ENCODE measurements around the gene MACROD2.

MACROD2 gene

GRCh38 chr20:15831201-15831600, 1835.9 kb downstream of the MACROD2 start:
- DNase-seq = no peak
- in situ Hi-C loops (cut with HindIII; ENCODE audit: low pct_ligation_motif_present, low pct_unique_long_range_greater_than_20kb, low sequenced_read_pairs) = no loop called here

DNA sequence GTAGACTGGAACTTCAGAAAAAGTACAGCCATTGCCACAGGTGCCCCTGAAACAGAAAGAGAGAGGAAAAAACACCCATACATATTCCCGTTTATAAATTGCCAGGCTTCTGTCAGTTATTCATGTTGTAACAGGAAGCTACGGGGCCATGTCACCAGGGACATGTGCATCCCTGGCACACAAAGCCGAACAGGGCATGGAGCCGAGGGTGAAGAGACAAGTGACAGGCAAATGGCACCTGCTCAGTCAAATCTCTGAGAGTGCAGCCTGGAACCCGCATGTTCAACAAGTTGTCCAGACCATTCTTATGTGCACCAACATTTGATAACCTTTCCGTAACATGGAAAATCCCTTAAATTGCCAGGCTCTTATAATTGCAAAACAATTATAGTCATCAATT, 1837.2 kb downstream of the MACROD2 start:
- DNase-seq = no peak
- in situ Hi-C loops (cut with HindIII; ENCODE audit: low pct_ligation_motif_present, low pct_unique_long_range_greater_than_20kb, low sequenced_read_pairs) = no loop called here

- in situ Hi-C loops (cut with HindIII; ENCODE audit: low pct_ligation_motif_present, low pct_unique_long_range_greater_than_20kb, low sequenced_read_pairs) = no loop called here
- no peak for DNase-seq
Measured at GRCh38 chr20:15834857-15835256, 1839.5 kb downstream of the MACROD2 start.

- in situ Hi-C loops (cut with HindIII; ENCODE audit: low pct_ligation_motif_present, low pct_unique_long_range_greater_than_20kb, low sequenced_read_pairs) = no loop called here
- no peak for DNase-seq
Measured at GRCh38 chr20:15835811-15836210, 1840.5 kb downstream of the MACROD2 start.

DNA sequence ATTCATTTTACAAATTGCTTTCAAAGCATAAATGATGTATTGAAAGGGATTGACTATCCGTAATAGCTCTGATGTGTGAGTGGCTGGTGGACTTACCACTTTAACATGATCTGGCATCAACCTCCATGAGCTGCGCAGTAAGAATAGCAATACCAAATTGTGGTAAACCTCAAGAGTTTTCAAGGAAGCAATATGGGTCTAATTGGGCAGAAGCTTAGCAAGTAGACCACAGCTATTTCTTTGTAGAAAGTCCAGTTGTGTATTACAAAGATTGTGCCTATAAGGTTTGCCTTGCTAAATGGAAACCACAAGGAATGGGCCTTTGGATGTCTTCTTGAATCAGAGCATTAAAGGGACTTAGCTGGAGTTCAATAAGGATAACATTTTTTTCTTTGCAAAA, 1841.3 kb downstream of the MACROD2 start:
- in situ Hi-C loops (cut with HindIII; ENCODE audit: low pct_ligation_motif_present, low pct_unique_long_range_greater_than_20kb, low sequenced_read_pairs) = no loop called here

GRCh38 chr20:15837563-15837962, 1842.2 kb downstream of the MACROD2 start:
- in situ Hi-C loops (cut with HindIII; ENCODE audit: low pct_ligation_motif_present, low pct_unique_long_range_greater_than_20kb, low sequenced_read_pairs) = no loop called here
- DNase-seq = no peak

More for the DNA sequence above, 1841.3 kb downstream of the MACROD2 start:
- DNase-seq = no peak

- in situ Hi-C loops (cut with HindIII; ENCODE audit: low pct_ligation_motif_present, low pct_unique_long_range_greater_than_20kb, low sequenced_read_pairs) = no loop called here
Measured at GRCh38 chr20:15838466-15838865, 1843.2 kb downstream of the MACROD2 start.

DNA sequence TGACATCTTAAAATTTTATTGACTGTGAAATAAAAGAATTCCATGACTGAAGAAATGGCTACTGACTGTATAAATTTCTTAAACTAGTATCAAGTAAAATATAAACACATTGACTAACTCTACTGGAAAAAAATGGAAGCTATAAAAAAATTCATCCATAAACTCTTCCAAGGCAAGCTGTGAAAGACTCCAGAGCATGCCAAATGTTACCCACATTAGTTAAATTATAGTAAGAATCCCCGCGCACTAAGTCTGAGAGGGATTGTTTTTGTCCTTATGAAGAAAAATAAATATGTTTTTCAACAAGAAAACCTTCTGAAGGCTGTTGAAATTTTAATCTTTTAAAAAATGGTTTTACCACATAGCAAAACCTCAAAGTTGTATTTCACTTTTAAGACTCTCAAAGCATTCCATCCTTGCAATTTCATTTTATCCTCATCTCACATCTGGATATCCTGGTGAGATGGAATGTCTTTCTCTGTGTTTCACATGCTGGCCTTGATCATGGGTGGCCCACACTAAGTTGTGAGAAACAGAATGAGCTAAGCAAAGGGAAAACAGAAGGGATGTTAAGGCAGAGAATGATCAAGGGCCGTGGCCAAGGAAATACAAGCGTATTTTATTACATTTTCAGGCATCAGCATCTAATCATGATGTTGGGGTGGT, 1845.5 kb downstream of the MACROD2 start:
- in situ Hi-C loops (cut with HindIII; ENCODE audit: low pct_ligation_motif_present, low pct_unique_long_range_greater_than_20kb, low sequenced_read_pairs) = no loop called here
- DNase-seq = no peak

More at GRCh38 chr20:15838466-15838865, 1843.2 kb downstream of the MACROD2 start:
- no peak for DNase-seq

GRCh38 chr20:15842872-15843271, 1847.6 kb downstream of the MACROD2 start:
- DNase-seq = peak; percentile 1
- in situ Hi-C loops (cut with HindIII; ENCODE audit: low pct_ligation_motif_present, low pct_unique_long_range_greater_than_20kb, low sequenced_read_pairs) = no loop called here

- no peak for DNase-seq
- in situ Hi-C loops (cut with HindIII; ENCODE audit: low pct_ligation_motif_present, low pct_unique_long_range_greater_than_20kb, low sequenced_read_pairs) = no loop called here
Measured at GRCh38 chr20:15843777-15844176, 1848.5 kb downstream of the MACROD2 start.

- in situ Hi-C loops (cut with HindIII; ENCODE audit: low pct_ligation_motif_present, low pct_unique_long_range_greater_than_20kb, low sequenced_read_pairs) = no loop called here
- DNase-seq = no peak
Measured at GRCh38 chr20:15847196-15847784, 1852.0 kb downstream of the MACROD2 start.

DNA sequence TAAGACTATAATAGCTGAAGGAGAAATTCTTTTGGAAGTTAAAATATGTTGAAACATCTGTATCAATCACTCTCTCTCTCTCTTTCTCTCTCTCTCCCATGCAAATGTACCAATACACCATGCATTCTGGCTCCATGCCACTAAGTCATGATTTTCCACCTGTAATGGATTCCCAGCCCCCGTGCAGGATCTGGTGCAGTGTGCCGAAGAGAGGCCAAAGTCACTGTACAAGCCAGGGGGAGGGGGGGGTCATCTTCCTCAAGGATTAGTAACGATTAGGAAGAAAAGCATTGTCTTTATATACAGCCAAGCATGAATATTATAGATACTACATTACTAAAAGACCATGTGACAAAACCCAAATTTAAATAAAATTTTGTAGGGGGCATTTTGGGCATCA, 1852.8 kb downstream of the MACROD2 start:
- in situ Hi-C loops (cut with HindIII; ENCODE audit: low pct_ligation_motif_present, low pct_unique_long_range_greater_than_20kb, low sequenced_read_pairs) = no loop called here
- DNase-seq = no peak

DNA sequence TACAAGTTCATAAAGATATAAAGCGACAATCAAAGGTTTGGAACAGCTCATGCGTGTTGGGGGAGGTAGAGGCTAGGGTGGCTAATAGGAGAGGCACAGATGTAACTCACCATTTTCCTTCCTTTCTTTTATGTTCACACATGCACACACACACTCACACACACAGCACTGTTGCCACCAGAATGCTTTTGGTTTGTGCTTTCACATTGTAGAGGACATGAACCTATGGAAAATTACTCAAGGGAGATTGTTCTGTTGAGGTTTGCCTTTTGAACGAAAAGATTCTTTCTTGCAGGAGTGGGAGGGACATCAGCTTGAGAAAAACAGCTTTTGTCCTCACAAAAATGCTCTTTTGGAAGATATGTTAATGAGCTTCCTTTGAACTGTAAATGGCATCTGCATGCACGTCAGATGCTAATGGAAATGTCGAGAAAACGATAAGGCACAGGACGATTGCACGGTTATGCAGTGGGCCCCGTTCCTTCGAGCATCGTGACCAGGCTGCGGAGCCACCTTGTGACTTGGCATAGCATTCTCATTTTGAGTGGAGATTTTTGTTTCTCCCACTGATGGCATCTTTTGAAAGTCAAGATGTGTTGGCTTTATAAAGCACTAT, 1853.8 kb downstream of the MACROD2 start:
- DNase-seq = no peak
- in situ Hi-C loops (cut with HindIII; ENCODE audit: low pct_ligation_motif_present, low pct_unique_long_range_greater_than_20kb, low sequenced_read_pairs) = no loop called here

DNA sequence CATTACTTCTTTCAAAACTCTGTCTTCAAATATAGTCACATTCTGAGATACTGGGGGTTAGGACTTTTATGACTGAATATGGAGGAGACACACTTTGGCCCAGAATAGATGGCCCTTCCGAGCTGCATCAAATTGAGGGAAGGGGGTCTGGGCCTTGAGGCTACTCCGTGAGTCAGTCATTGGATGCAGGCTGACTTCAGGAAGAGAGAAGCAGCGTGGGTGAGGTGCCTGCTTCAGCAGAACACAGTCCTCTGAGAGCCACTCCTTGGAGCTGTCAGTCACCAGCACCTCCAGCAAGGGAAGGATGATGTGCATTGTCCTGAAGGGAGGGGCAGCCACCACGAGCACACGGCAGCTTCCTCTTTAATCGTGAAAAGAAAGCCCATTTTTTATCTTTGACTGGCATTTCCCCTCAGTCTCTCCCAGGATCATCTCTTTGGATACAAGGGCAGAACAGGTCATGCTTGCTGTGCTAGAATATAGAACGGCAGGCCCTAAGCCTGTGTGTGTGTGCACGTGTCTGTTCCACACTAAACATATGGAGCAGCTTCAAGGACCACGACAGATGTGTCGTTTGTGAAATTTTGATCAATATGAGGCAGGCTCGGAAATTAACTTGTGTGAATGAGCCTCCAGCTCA, 1856.4 kb downstream of the MACROD2 start:
- in situ Hi-C loops (cut with HindIII; ENCODE audit: low pct_ligation_motif_present, low pct_unique_long_range_greater_than_20kb, low sequenced_read_pairs) = no loop called here
- DNase-seq = no peak

DNA sequence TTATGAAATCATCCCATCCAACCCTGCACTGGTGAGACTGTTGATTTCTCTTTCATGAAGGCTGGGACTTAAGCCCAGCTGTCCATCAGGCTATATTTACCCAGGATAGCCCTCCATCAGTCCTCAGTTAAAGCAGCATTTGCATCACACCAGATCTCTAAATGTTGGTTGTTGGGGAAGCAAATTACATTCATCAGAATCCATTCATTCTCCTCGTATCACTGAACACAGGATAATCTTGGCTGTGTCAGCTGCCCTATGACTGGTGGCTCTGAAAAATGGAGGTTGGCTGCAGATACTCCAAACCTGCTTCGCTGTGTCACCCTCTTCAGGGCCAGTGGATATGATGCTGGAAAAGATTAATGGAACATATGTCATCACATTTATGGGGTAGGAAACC, 1859.6 kb downstream of the MACROD2 start:
- in situ Hi-C loops (cut with HindIII; ENCODE audit: low pct_ligation_motif_present, low pct_unique_long_range_greater_than_20kb, low sequenced_read_pairs) = no loop called here
- DNase-seq = no peak

DNA sequence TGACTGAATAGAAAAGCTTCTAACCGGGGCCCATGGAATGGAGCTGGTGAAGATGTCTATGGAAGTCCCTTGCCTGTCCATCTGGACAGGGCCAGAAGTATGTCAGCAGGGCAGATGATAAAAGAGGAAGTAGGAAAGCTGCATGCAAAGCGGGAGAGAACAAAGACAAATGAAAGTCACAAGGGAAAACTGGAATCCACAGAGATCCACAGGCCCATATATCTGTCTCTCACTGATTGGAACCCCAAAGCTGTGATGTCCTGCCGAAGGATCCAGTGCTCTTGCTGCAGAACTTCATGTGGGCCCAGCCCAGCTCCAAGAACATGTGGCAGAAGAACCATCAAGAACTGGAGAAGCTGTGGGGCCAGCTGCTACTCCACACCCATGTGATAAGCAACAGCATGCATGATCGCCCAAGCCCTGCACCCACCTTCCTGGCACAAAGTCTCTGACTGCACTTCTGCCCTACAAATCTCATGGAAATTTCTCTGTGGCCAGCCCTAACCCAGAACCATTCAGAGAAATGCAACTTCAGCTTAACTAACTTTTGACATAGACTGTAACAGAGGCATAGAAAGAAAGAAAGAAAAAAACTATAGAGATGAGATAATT, 1862.0 kb downstream of the MACROD2 start:
- DNase-seq = no peak
- in situ Hi-C loops (cut with HindIII; ENCODE audit: low pct_ligation_motif_present, low pct_unique_long_range_greater_than_20kb, low sequenced_read_pairs) = no loop called here

- in situ Hi-C loops (cut with HindIII; ENCODE audit: low pct_ligation_motif_present, low pct_unique_long_range_greater_than_20kb, low sequenced_read_pairs) = no loop called here
- DNase-seq = no peak
Measured at GRCh38 chr20:15859061-15859460, 1863.7 kb downstream of the MACROD2 start.

- in situ Hi-C loops (cut with HindIII; ENCODE audit: low pct_ligation_motif_present, low pct_unique_long_range_greater_than_20kb, low sequenced_read_pairs) = no loop called here
- no peak for DNase-seq
Measured at GRCh38 chr20:15860850-15861249, 1865.5 kb downstream of the MACROD2 start.

DNA sequence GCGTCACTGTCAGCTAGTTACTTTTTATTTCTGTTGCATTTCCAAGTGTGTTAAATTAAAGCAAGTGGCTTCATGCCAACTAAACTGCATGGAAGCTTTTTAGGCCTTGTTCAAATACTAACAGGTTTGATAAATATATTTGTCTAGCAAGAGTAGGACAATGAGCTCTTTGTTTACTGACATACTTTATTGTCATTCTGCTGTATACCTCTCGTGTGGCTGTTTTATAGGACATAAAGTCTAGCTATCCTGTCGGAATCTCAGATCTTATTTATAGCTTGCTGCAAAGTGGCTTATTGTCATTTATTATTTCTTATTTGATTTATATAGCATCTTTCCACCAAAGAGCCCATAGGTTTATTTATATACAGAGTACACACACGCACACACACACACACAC, 1866.9 kb downstream of the MACROD2 start:
- in situ Hi-C loops (cut with HindIII; ENCODE audit: low pct_ligation_motif_present, low pct_unique_long_range_greater_than_20kb, low sequenced_read_pairs) = no loop called here
- DNase-seq = no peak

Data from ACHN (cell line).